CD8-positive, alpha-beta memory T cell (primary cell): ENCODE measurements around the gene OR5M11. TPM values are rescaled to one million over a fixed set of nuclear protein-coding genes. Genes with fewer than 3 reads are reported as not detected.
"Not testable (repeated sequence)": the region's sequence is repeated elsewhere in the genome, so short reads cannot be mapped to it uniquely, and the experiment has no call there.

Experiments used
- CTCF ChIA-PET: fragments of 350-600 bp; sonication (Branson Sonifier 250); formaldehyde crosslinking; loops from one replicate; lab custom pipeline; 2021; ENCODE audit warnings: antibody characterized with exemption; lab: Charles Lee
- POLR2A ChIA-PET: fragments of 350-600 bp; sonication (Branson Sonifier 250); formaldehyde crosslinking; loops from one replicate; lab custom pipeline; 2021; ENCODE audit warnings: antibody characterized with exemption; lab: Charles Lee
- DNase-seq, 5 donors: peaks; one replicate each; pipeline versions ENCODE4 v3.0.0 to v3.0.0-alpha.2; 2020 to 2022; ENCODE audit warnings: mixed read lengths in 1 of 5
- H3K27ac ChIP-seq: one replicate; pipeline ENCODE4 v1.7.0; 2013; ENCODE audit warnings: low read depth, mild to moderate bottlenecking, low read length, moderate library complexity
- H3K27me3 ChIP-seq: 2 replicates; pipeline ENCODE4 v1.7.0; 2013; ENCODE audit warnings: low read length, mild to moderate bottlenecking; ENCODE audit not compliant: insufficient read depth, poor library complexity, severe bottlenecking
- H3K36me3 ChIP-seq: 2 replicates; pipeline ENCODE4 v1.7.0; 2013; ENCODE audit warnings: mild to moderate bottlenecking, low read length, moderate library complexity; ENCODE audit not compliant: insufficient read depth
- H3K4me1 ChIP-seq: 2 replicates; pipeline ENCODE4 v1.7.0; 2013; ENCODE audit warnings: mild to moderate bottlenecking, low read length, moderate library complexity; ENCODE audit not compliant: insufficient read depth
- H3K4me3 ChIP-seq: 2 replicates; pipeline ENCODE4 v1.7.0; 2013; ENCODE audit warnings: mild to moderate bottlenecking, low read length
- H3K9me3 ChIP-seq: 2 replicates; pipeline ENCODE4 v1.7.0; 2013; ENCODE audit warnings: mild to moderate bottlenecking, low read length
- H3K27ac Mint-ChIP-seq, 8 donors: one replicate each; pipeline ENCODE4 v1.8.0; 2020 to 2021; ENCODE audit warnings: mixed read lengths in 8 of 8, mild to moderate bottlenecking in 6 of 8, inconsistent platforms in 3 of 8, moderate library complexity in 3 of 8
- H3K27me3 Mint-ChIP-seq, 2 donors: one replicate each; pipeline ENCODE4 v1.8.0; 2020 to 2021; ENCODE audit warnings: mixed read lengths in 2 of 2, mild to moderate bottlenecking in 1 of 2, moderate library complexity in 1 of 2
- H3K36me3 Mint-ChIP-seq, 3 donors: one replicate each; pipeline ENCODE4 v1.8.0; 2020 to 2021; ENCODE audit warnings: mixed read lengths in 3 of 3, inconsistent platforms in 1 of 3, mild to moderate bottlenecking in 1 of 3
- H3K4me1 Mint-ChIP-seq, 3 donors: one replicate each; pipeline ENCODE4 v1.8.0; 2020 to 2021; ENCODE audit warnings: mixed read lengths in 3 of 3, inconsistent platforms in 1 of 3, mild to moderate bottlenecking in 1 of 3
- H3K4me3 Mint-ChIP-seq, 7 donors: one replicate each; pipeline ENCODE4 v1.8.0; 2020 to 2021; ENCODE audit warnings: mixed read lengths in 7 of 7, mild to moderate bottlenecking in 6 of 7, moderate library complexity in 4 of 7, inconsistent platforms in 2 of 7
- H3K9me3 Mint-ChIP-seq, 5 donors: one replicate each; pipeline ENCODE4 v1.8.0; 2020 to 2022; ENCODE audit warnings: mixed read lengths in 5 of 5, mild to moderate bottlenecking in 3 of 5, moderate library complexity in 2 of 5, inconsistent platforms in 1 of 5
- polyA plus RNA-seq: library from polyadenylated mRNA; unstranded; fragments of 300-500 nt; fragmentation: Illumina TruSeq; gene quantifications from one replicate; pipeline ENCODE4 v1.2.3, GENCODE V29; 2021
- total RNA-seq, 2 experiments: library from RNA; stranded (reverse); gene quantifications; one replicate each; pipeline ENCODE4 v1.2.3, GENCODE V29; 2021

Gene OR5M11
- total RNA-seq, result not detected
- not detected for polyA plus RNA-seq

- CTCF ChIA-PET, result no interaction called here
- Mint-ChIP-seq H3K36me3 (no peaks in the 10 kb centered on the region), H3K9me3 (peaks cover 9 to 38% (median 19%) of the 10 kb centered on the region in 5 donors), H3K4me3 (no peak within 1 kb of the TSS), H3K27me3 (no peaks in the 10 kb centered on the region), H3K4me1 (no peaks in the 10 kb centered on the region), H3K27ac (peak within 1 kb of the TSS in 1 of 8 donors; percentile 28)
- H3K27ac ChIP-seq, result no peak within 1 kb of the TSS
- no peaks in the 10 kb centered on the region for H3K9me3 ChIP-seq
- no peak within 1 kb of the TSS for H3K4me3 ChIP-seq
- H3K36me3 ChIP-seq, result no peaks in the 10 kb centered on the region
- no peaks in the 10 kb centered on the region for H3K27me3 ChIP-seq
- POLR2A ChIA-PET, result no interaction called here
- H3K4me1 ChIP-seq, result no peaks in the 10 kb centered on the region
- no peak for DNase-seq
Observed at GRCh38 chr11:56543157-56543556, at the start of gene OR5M11. OR5M11 (minus strand) TSS chr11:56543257; CDS start chr11:56543257, 0 bp downstream.

GRCh38 chr11:56592088-56592717, 49.1 kb upstream of the OR5M11 start:
- H3K27me3 ChIP-seq, H3K36me3 Mint-ChIP-seq, CTCF ChIA-PET, H3K4me3 ChIP-seq, H3K4me1 Mint-ChIP-seq, H3K9me3 ChIP-seq, H3K27ac ChIP-seq, H3K27me3 Mint-ChIP-seq, H3K4me3 Mint-ChIP-seq, DNase-seq, H3K4me1 ChIP-seq, H3K27ac Mint-ChIP-seq, POLR2A ChIA-PET, H3K36me3 ChIP-seq: not testable (repeated sequence)
- peaks cover 0 to 19% (median 15%) of the 10 kb centered on the region in 5 donors for H3K9me3 Mint-ChIP-seq

GRCh38 chr11:56577621-56578020, 34.6 kb upstream of the OR5M11 start, which contains the start of gene OR5M10:
OR5M10 (minus strand) TSS chr11:56577721; CDS start chr11:56577721, 0 bp downstream.
- no peaks in the 10 kb centered on the region for H3K4me1 ChIP-seq
- no peak within 1 kb of the TSS for H3K27ac Mint-ChIP-seq
- H3K27me3 ChIP-seq, result no peaks in the 10 kb centered on the region
- peaks cover 0 to 13% (median 6%) of the 10 kb centered on the region in 5 donors for H3K9me3 Mint-ChIP-seq
- no peaks in the 10 kb centered on the region for H3K36me3 ChIP-seq
- no peaks in the 10 kb centered on the region for H3K4me1 Mint-ChIP-seq
- H3K4me3 Mint-ChIP-seq, result no peak within 1 kb of the TSS
- ChIA-PET CTCF (no interaction called here), POLR2A (no interaction called here)
- no peak for DNase-seq
- no peaks in the 10 kb centered on the region for H3K27me3 Mint-ChIP-seq
- no peak within 1 kb of the TSS for H3K27ac ChIP-seq
- no peaks in the 10 kb centered on the region for H3K9me3 ChIP-seq
- no peak within 1 kb of the TSS for H3K4me3 ChIP-seq
- H3K36me3 Mint-ChIP-seq, result no peaks in the 10 kb centered on the region

- Histone ChIP-seq H3K36me3 (no peaks in the 10 kb centered on the region), H3K9me3 (no peaks in the 10 kb centered on the region), H3K4me1 (no peaks in the 10 kb centered on the region), H3K27ac (no peak overlapping the region), H3K4me3 (no peak overlapping the region), H3K27me3 (no peaks in the 10 kb centered on the region)
- no peaks in the 10 kb centered on the region for H3K27me3 Mint-ChIP-seq
- ChIA-PET POLR2A (no interaction called here), CTCF (no interaction called here)
- no peaks in the 10 kb centered on the region for H3K4me1 Mint-ChIP-seq
- no peak overlapping the region for H3K27ac Mint-ChIP-seq
- H3K36me3 Mint-ChIP-seq, result no peaks in the 10 kb centered on the region
- no peak for DNase-seq
- H3K4me3 Mint-ChIP-seq, result no peak overlapping the region
- H3K9me3 Mint-ChIP-seq, result peaks cover 10 to 27% (median 24%) of the 10 kb centered on the region in 5 donors
Observed at GRCh38 chr11:56558574-56558973, 15.5 kb upstream of the OR5M11 start.

GRCh38 chr11:56554691-56555090, 11.6 kb upstream of the OR5M11 start:
- H3K27me3 ChIP-seq, DNase-seq, H3K4me1 Mint-ChIP-seq, H3K4me3 ChIP-seq, CTCF ChIA-PET, H3K27ac ChIP-seq, H3K9me3 ChIP-seq, H3K27me3 Mint-ChIP-seq, H3K4me3 Mint-ChIP-seq, H3K27ac Mint-ChIP-seq, POLR2A ChIA-PET, H3K36me3 Mint-ChIP-seq, H3K36me3 ChIP-seq, H3K4me1 ChIP-seq: not testable (repeated sequence)
- H3K9me3 Mint-ChIP-seq, result peaks cover 8 to 18% (median 13%) of the 10 kb centered on the region in 5 donors

- peaks cover 9 to 38% (median 15%) of the 10 kb centered on the region in 5 donors for H3K9me3 Mint-ChIP-seq
- H3K4me3 ChIP-seq, result no peak overlapping the region
- CTCF ChIA-PET, result no interaction called here
- H3K36me3 ChIP-seq, result no peaks in the 10 kb centered on the region
- H3K36me3 Mint-ChIP-seq, result no peaks in the 10 kb centered on the region
- POLR2A ChIA-PET, result no interaction called here
- no peaks in the 10 kb centered on the region for H3K4me1 ChIP-seq
- H3K27me3 ChIP-seq, result no peaks in the 10 kb centered on the region
- H3K4me1 Mint-ChIP-seq, result no peaks in the 10 kb centered on the region
- no peak overlapping the region for H3K27ac Mint-ChIP-seq
- H3K27me3 Mint-ChIP-seq, result no peaks in the 10 kb centered on the region
- no peaks in the 10 kb centered on the region for H3K9me3 ChIP-seq
- DNase-seq, result no peak
- no peak overlapping the region for H3K27ac ChIP-seq
- no peak overlapping the region for H3K4me3 Mint-ChIP-seq
Observed at GRCh38 chr11:56545531-56545930, 2.5 kb upstream of the OR5M11 start.

- POLR2A ChIA-PET, result no interaction called here
- Mint-ChIP-seq H3K27ac (no peak overlapping the region), H3K4me1 (no peaks in the 10 kb centered on the region), H3K9me3 (peaks cover 9 to 43% (median 15%) of the 10 kb centered on the region in 5 donors), H3K36me3 (no peaks in the 10 kb centered on the region), H3K4me3 (no peak overlapping the region), H3K27me3 (no peaks in the 10 kb centered on the region)
- Histone ChIP-seq H3K36me3 (no peaks in the 10 kb centered on the region), H3K27ac (no peak overlapping the region), H3K27me3 (no peaks in the 10 kb centered on the region), H3K4me1 (no peaks in the 10 kb centered on the region), H3K4me3 (no peak overlapping the region), H3K9me3 (no peaks in the 10 kb centered on the region)
- CTCF ChIA-PET, result no interaction called here
- DNase-seq, result no peak
Observed at GRCh38 chr11:56543739-56544138, 682 bp upstream of the OR5M11 start.

- Histone ChIP-seq H3K36me3 (no peaks in the 10 kb centered on the region), H3K4me1 (no peaks in the 10 kb centered on the region), H3K4me3 (no peak overlapping the region), H3K27ac (no peak overlapping the region), H3K9me3 (no peaks in the 10 kb centered on the region), H3K27me3 (no peaks in the 10 kb centered on the region)
- Mint-ChIP-seq H3K36me3 (no peaks in the 10 kb centered on the region), H3K27ac (no peak overlapping the region), H3K27me3 (no peaks in the 10 kb centered on the region), H3K4me1 (no peaks in the 10 kb centered on the region), H3K9me3 (peaks cover 2 to 12% (median 8%) of the 10 kb centered on the region in 5 donors), H3K4me3 (no peak overlapping the region)
- ChIA-PET POLR2A (no interaction called here), CTCF (no interaction called here)
- no peak for DNase-seq
Observed at GRCh38 chr11:56533054-56533740, 9.9 kb downstream of the OR5M11 start.
